OCI-LY7 (cell line): Measurements from ENCODE around the gene EPAS1. TPM values are rescaled to one million over a fixed set of nuclear protein-coding genes. Genes with fewer than 3 reads are reported as not detected.

Experiments used
- BruUV-seq: library from RNA; stranded (reverse); fragments of 400-500 nt; replicated peaks from 2 replicates; lab custom pipeline; 2021; lab: Mats Ljungman, UMichigan
- CTCF ChIA-PET: fragments of 300-600 bp; sonication (Branson Sonifier 250); formaldehyde crosslinking; loops from one replicate; lab custom pipeline; 2022; ENCODE audit warnings: antibody characterized with exemption; ENCODE audit not compliant: unreplicated experiment; lab: Charles Lee
- POLR2A ChIA-PET: fragments of 300-600 bp; sonication (Branson Sonifier 250); formaldehyde crosslinking; loops from one replicate; lab custom pipeline; 2022; ENCODE audit warnings: antibody characterized with exemption; lab: Charles Lee
- DNase-seq: peaks from one replicate; pipeline ENCODE4 v3.0.0-alpha.2; 2015; ENCODE audit warnings: low spot score
- H2AFZ ChIP-seq: fragments of 200-600 bp; sonication (generic), shearing (Covaris generic); 2 replicates; pipeline ENCODE4 v1.6.1; 2014; ENCODE audit warnings: mild to moderate bottlenecking, antibody characterized with exemption, low read length, moderate library complexity
- H3K27ac ChIP-seq: fragments of 200-600 bp; sonication (generic); 2 replicates; pipeline ENCODE4 v1.5.1; 2014; ENCODE audit warnings: mixed run types, low read depth, mild to moderate bottlenecking, moderate library complexity, low read length, inconsistent platforms; ENCODE audit not compliant: poor library complexity, severe bottlenecking
- H3K36me3 ChIP-seq: fragments of 200-600 bp; sonication (generic); 2 replicates; pipeline ENCODE4 v1.6.1; 2014; ENCODE audit warnings: mild to moderate bottlenecking, antibody characterized with exemption, low read length, moderate library complexity, mixed read lengths; ENCODE audit not compliant: insufficient read depth
- H3K4me1 ChIP-seq: fragments of 200-600 bp; sonication (generic); 2 replicates; pipeline ENCODE4 v1.5.1; 2014; ENCODE audit warnings: mild to moderate bottlenecking, low read length; ENCODE audit not compliant: insufficient read depth, poor library complexity, severe bottlenecking
- H3K4me2 ChIP-seq: fragments of 200-600 bp; sonication (generic); 2 replicates; pipeline ENCODE4 v1.6.1; 2014; ENCODE audit warnings: mild to moderate bottlenecking, low read length
- H3K4me3 ChIP-seq: fragments of 200-600 bp; sonication (generic); 2 replicates; pipeline ENCODE4 v1.5.1; 2014; ENCODE audit warnings: mild to moderate bottlenecking, low read depth, low read length; ENCODE audit not compliant: poor library complexity, severe bottlenecking
- H3K79me2 ChIP-seq: fragments of 200-600 bp; sonication (generic); 2 replicates; pipeline ENCODE4 v1.6.1; 2016; ENCODE audit warnings: low read depth, mild to moderate bottlenecking, low read length, moderate library complexity, mixed read lengths; ENCODE audit not compliant: insufficient read depth
- H3K9me2 ChIP-seq: fragments of 200-600 bp; sonication (generic); 2 replicates; pipeline ENCODE4 v1.6.1; 2016; ENCODE audit warnings: mild to moderate bottlenecking, low read length, mixed read lengths; ENCODE audit not compliant: insufficient read depth
- H3K9me3 ChIP-seq: fragments of 200-600 bp; sonication (generic); 2 replicates; pipeline ENCODE4 v1.6.1; 2014; ENCODE audit warnings: mild to moderate bottlenecking, mixed run types, low read length, mixed read lengths
- H4K20me1 ChIP-seq: fragments of 200-600 bp; sonication (generic); 2 replicates; pipeline ENCODE4 v1.6.1; 2014; ENCODE audit warnings: mild to moderate bottlenecking, antibody characterized with exemption, low read length, moderate library complexity, mixed read lengths; ENCODE audit not compliant: insufficient read depth
- CTCF ChIP-seq: fragments of 200-600 bp; sonication (generic); conservative IDR thresholded peaks from 2 replicates; pipeline ENCODE4 v1.5.1; 2014; ENCODE audit warnings: mild to moderate bottlenecking, antibody characterized with exemption, low read length, moderate library complexity, mixed read lengths
- EZH2phosphoT487 ChIP-seq: fragments of 200-600 bp; sonication (generic); IDR thresholded peaks from 2 replicates; pipeline ENCODE4 v1.6.1; 2018; ENCODE audit warnings: low read depth, borderline replicate concordance, mild to moderate bottlenecking, mixed run types, antibody characterized with exemption, low read length, moderate library complexity, mixed read lengths
- intact Hi-C: fragments of 100-400 bp; cut with micrococcal nuclease; formaldehyde crosslinking; loops from one replicate; pipeline ENCODE4 v1.10.0; 2022; ENCODE audit not compliant: unreplicated experiment
- total RNA-seq, 2 experiments: library from RNA; depleted of rRNA in 1 of 2; stranded (reverse); fragments of >200 nt in 1 of 2; shearing (Covaris generic) in 1 of 2; gene quantifications; 2 replicates each; pipeline ENCODE4 v1.2.3, GENCODE V29; 2014 to 2022

The EPAS1 gene
- total RNA-seq, 2 experiments from 2014 or later, result 0.74 TPM; not detected in 1

DNA sequence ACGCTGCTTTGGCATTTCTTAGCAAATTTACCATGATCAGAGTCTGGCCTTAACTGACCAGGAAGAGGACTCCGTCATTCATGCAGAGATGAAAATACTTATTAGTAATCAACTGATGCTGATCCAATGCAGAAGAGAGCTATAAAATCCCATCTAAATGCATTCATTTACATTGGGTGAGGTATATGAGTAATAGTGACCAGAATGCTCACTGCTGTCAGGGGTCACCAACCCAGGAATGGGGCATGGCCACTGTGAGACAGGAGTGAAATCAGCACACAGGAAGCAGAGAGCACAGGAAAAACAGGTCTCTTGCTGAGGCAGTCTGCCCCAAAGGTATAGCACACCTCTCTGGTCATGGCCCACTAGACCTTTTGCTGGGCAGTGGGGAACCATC lies 114.0 kb downstream of the EPAS1 start:
- no peaks in the 10 kb centered on the region for H3K36me3 ChIP-seq
- no peaks in the 10 kb centered on the region for H3K79me2 ChIP-seq
- H4K20me1 ChIP-seq, result no peaks in the 10 kb centered on the region
- no peaks in the 10 kb centered on the region for H3K4me1 ChIP-seq
- H2AFZ ChIP-seq, result no peak overlapping the region
- no peaks in the 10 kb centered on the region for H3K9me3 ChIP-seq
- no peaks in the 10 kb centered on the region for H3K9me2 ChIP-seq
- BruUV-seq, result no TSS peak
- intact Hi-C loops, result no loop called here
- no peak overlapping the region for H3K4me2 ChIP-seq
- no peak overlapping the region for H3K27ac ChIP-seq
- POLR2A ChIA-PET, result interaction anchor here (0.6 to 1.1 kb wide), 2 partner anchors 349 to 1954 kb away, joined by 5 to 8 read pairs; no protein-coding TSS in a partner anchor
- H3K4me3 ChIP-seq, result no peak overlapping the region
- DNase-seq, result no peak
- CTCF ChIA-PET, result no interaction called here
- TF ChIP-seq CTCF (no peak), EZH2phosphoT487 (no peak)

DNA sequence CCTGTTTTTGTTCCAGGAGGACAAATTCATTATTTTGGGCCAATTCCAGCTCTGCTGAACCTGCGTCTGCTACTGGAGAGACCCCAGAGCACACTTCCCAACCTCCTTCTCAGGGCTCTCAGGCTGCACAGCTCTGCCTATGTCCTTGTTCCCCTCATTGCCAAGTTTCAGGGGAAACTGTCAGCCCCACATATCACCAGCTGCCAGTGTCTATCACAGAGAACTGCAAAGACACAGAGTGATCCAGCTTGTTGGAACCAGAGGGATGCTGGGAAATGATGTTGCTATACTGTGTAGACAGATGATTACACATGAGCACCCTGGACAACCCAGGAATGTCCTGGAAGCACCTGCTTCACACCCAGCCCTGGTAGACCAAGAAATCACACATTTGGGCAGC lies 114.8 kb downstream of the EPAS1 start:
- no peak for DNase-seq
- Histone ChIP-seq H3K4me2 (no peak overlapping the region), H3K36me3 (no peaks in the 10 kb centered on the region), H2AFZ (no peak overlapping the region), H3K4me1 (no peaks in the 10 kb centered on the region), H3K4me3 (no peak overlapping the region), H3K27ac (no peak overlapping the region), H3K9me2 (no peaks in the 10 kb centered on the region), H3K9me3 (no peaks in the 10 kb centered on the region), H4K20me1 (no peaks in the 10 kb centered on the region), H3K79me2 (no peaks in the 10 kb centered on the region)
- TF ChIP-seq EZH2phosphoT487 (no peak), CTCF (no peak)
- intact Hi-C loops, result no loop called here
- BruUV-seq, result no TSS peak
- ChIA-PET POLR2A (interaction anchor here (0.6 to 1.1 kb wide), 2 partner anchors 1677 to 1954 kb away, joined by 3 to 5 read pairs; no protein-coding TSS in a partner anchor), CTCF (no interaction called here)

DNA sequence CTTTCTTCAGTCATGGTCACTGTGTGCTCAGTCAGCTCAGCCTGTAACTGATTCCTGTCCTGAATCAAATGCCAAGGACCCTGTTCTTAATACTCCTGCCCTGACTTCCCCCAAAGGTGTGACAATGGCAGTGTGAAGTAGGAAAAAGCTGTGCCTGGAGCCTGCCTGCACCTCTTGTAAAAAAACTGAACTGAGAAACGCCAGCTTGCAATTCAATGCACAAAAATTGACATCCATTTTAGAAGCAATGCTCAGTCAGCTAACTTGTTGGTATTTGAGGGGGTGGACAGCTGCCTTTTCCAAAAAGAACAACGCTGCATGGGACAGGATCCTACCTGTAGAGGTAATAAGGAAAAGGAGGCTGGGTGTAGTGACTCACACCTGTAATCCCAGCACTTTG lies 115.9 kb downstream of the EPAS1 start:
- CTCF ChIA-PET, result no interaction called here
- H3K79me2 ChIP-seq, result no peaks in the 10 kb centered on the region
- H3K9me2 ChIP-seq, result no peaks in the 10 kb centered on the region
- no peaks in the 10 kb centered on the region for H3K36me3 ChIP-seq
- no peaks in the 10 kb centered on the region for H3K9me3 ChIP-seq
- no peak for DNase-seq
- H4K20me1 ChIP-seq, result no peaks in the 10 kb centered on the region
- intact Hi-C loops, result no loop called here
- no peak overlapping the region for H3K27ac ChIP-seq
- H3K4me2 ChIP-seq, result no peak overlapping the region
- POLR2A ChIA-PET, result interaction anchor here (0.8 kb wide), 1 partner anchor 13 kb away, joined by 3 read pairs; no protein-coding TSS in a partner anchor
- no TSS peak for BruUV-seq
- H2AFZ ChIP-seq, result no peak overlapping the region
- TF ChIP-seq EZH2phosphoT487 (no peak), CTCF (no peak)
- no peak overlapping the region for H3K4me3 ChIP-seq
- no peaks in the 10 kb centered on the region for H3K4me1 ChIP-seq
